ENCODE data around the gene SLC9A9. TPM values are rescaled to one million over a fixed set of nuclear protein-coding genes. Genes with fewer than 3 reads are reported as not detected.

The SLC9A9 gene
- total and polyA plus RNA-seq, 2 of the 8 experiments (the other 6 are each of a cell fraction or from before 2014, with no cell fraction given), result 0.48 to 1.1 TPM

DNA sequence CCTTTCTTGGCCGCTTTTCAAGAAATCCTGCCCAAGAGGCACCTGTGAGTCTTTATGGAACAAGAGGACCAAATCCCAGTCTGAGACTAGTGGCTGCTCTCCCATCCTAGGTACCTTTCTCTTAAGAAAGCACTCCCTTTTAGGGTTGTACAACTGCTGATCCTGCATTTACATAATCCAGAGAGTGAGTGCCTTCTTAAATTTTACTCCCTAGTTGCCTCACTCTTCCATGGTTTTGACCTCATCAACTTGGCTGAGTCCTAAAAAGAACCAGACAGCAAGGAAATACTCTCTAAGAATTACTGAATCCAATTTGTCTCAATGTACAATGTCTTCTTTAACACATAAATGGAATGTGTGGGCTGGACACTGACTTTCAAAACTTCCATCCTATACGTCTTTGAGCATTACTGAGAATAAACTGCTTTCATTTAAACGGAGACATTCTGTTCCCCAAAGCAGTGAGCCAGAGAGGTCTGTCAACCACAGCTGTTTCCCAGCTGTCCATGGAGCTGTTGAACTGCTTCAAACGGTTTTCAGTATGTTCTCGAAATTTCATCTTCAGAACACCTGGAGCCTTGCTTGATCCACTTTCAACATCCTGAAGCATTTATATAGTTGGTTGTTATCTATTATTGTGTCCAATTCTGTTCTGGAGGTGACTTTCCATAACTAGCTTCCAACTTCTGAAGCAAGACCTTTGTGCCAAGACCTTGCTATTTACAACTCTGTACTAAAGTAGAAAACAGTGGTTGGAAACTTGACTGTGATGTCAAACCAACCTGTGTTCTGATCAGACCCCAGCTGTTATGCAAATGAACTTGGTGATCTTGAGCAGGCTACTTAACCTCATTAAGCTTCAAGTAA lies 179.1 kb downstream of the SLC9A9 start (continued):
- TF ChIP-seq HDAC2 (IDR thresholded peaks at IDR 0.05; ENCODE audit: borderline replicate concordance in 1 of 2, low read depth in 2 of 2, low read length in 2 of 2), result no peak
- TF ChIP-seq SIX5 (IDR thresholded peaks at IDR 0.05; ENCODE audit: low read depth, low read length), result no peak
